DOHH2 (cell line): ENCODE results near the gene ABCC8.

Experiments used
- H3F3A ChIP-seq: fragments of 200-600 bp; sonication (generic), shearing (Covaris generic); 2 replicates; pipeline ENCODE4 v1.6.0; 2016; ENCODE audit warnings: antibody characterized with exemption, mild to moderate bottlenecking; ENCODE audit not compliant: control insufficient read depth, insufficient read depth
- H3K27ac ChIP-seq: fragments of 200-600 bp; sonication (generic); 2 replicates; pipeline ENCODE4 v1.5.1; 2014; ENCODE audit warnings: low read depth, mild to moderate bottlenecking, low read length, moderate library complexity
- H3K27me3 ChIP-seq: fragments of 200-600 bp; sonication (generic); 2 replicates; pipeline ENCODE4 v1.6.1; 2014; ENCODE audit warnings: mild to moderate bottlenecking, low read length, mixed read lengths; ENCODE audit not compliant: control insufficient read depth
- H3K36me3 ChIP-seq: fragments of 200-600 bp; sonication (generic); 2 replicates; pipeline ENCODE4 v1.6.1; 2014; ENCODE audit warnings: mild to moderate bottlenecking, low read length, moderate library complexity, mixed read lengths; ENCODE audit not compliant: control insufficient read depth
- H3K4me1 ChIP-seq: fragments of 200-600 bp; sonication (generic); 2 replicates; pipeline ENCODE4 v1.6.1; 2014; ENCODE audit warnings: mild to moderate bottlenecking, low read length, mixed read lengths; ENCODE audit not compliant: control insufficient read depth
- H3K4me2 ChIP-seq: fragments of 200-600 bp; sonication (generic); 2 replicates; pipeline ENCODE4 v1.6.0; 2014; ENCODE audit warnings: mild to moderate bottlenecking, low read length, moderate library complexity
- H3K4me3 ChIP-seq: fragments of 200-600 bp; sonication (generic); 2 replicates; pipeline ENCODE4 v1.5.1; 2014; ENCODE audit warnings: mild to moderate bottlenecking, low read length, mixed read lengths
- H3K79me2 ChIP-seq: fragments of 200-600 bp; sonication (generic); 2 replicates; pipeline ENCODE4 v1.6.1; 2014; ENCODE audit warnings: mild to moderate bottlenecking, low read length, mixed read lengths; ENCODE audit not compliant: control insufficient read depth
- H3K9me2 ChIP-seq: fragments of 200-600 bp; sonication (generic); replicated peaks from 2 replicates; pipeline ENCODE4 v1.6.1; 2014; ENCODE audit warnings: mild to moderate bottlenecking, low read length, mixed read lengths; ENCODE audit not compliant: control insufficient read depth
- H3K9me3 ChIP-seq: fragments of 200-600 bp; sonication (generic); 2 replicates; pipeline ENCODE4 v1.6.1; 2014; ENCODE audit warnings: antibody characterized with exemption, low read length, mixed read lengths; ENCODE audit not compliant: control insufficient read depth, insufficient read depth
- H4K20me1 ChIP-seq: fragments of 200-600 bp; sonication (generic); 2 replicates; pipeline ENCODE4 v1.6.0; 2014; ENCODE audit warnings: low read depth, mild to moderate bottlenecking, antibody characterized with exemption, low read length, moderate library complexity; ENCODE audit not compliant: control insufficient read depth, insufficient read depth
- EZH2phosphoT487 ChIP-seq: fragments of 200-600 bp; sonication (generic); IDR thresholded peaks from 2 replicates; pipeline ENCODE4 v1.6.1; 2017; ENCODE audit warnings: borderline replicate concordance, mild to moderate bottlenecking, antibody characterized with exemption, low read length, moderate library complexity, mixed read lengths
- TF ChIP-seq, protein P1 (sequence below): fragments of 200-600 bp; sonication (generic); IDR thresholded peaks from one replicate; pipeline ENCODE4 v1.5.1; 2014; ENCODE audit warnings: antibody characterized with exemption, mild to moderate bottlenecking, low read depth, low read length; ENCODE audit not compliant: poor library complexity, severe bottlenecking

The ABCC8 gene

DNA sequence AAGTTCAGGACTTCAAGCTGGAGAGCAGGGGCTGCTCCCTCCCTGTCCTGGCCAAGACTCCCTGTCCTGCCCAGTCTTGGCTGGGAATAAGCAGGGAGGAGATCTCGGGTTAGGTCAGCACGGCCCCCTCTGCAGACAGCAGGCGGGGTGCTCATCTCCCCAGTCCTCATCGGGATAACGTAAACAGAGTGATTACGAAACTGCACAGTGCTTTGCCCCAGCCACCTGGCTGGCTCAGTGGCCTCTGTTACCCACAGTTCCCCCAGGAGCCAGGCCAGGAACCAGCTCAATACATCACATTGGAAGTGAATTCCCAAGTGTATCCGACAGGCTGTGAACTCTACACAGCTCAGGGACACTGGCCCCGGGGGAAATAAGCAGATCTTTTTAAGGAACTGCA, 45.5 kb downstream of the ABCC8 start:
- TF ChIP-seq, protein P1, sequence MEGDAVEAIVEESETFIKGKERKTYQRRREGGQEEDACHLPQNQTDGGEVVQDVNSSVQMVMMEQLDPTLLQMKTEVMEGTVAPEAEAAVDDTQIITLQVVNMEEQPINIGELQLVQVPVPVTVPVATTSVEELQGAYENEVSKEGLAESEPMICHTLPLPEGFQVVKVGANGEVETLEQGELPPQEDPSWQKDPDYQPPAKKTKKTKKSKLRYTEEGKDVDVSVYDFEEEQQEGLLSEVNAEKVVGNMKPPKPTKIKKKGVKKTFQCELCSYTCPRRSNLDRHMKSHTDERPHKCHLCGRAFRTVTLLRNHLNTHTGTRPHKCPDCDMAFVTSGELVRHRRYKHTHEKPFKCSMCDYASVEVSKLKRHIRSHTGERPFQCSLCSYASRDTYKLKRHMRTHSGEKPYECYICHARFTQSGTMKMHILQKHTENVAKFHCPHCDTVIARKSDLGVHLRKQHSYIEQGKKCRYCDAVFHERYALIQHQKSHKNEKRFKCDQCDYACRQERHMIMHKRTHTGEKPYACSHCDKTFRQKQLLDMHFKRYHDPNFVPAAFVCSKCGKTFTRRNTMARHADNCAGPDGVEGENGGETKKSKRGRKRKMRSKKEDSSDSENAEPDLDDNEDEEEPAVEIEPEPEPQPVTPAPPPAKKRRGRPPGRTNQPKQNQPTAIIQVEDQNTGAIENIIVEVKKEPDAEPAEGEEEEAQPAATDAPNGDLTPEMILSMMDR, result no peak
- TF ChIP-seq EZH2phosphoT487, result no peak
- Histone ChIP-seq H3F3A (no peaks in the 10 kb centered on the region), H3K4me2 (no peak overlapping the region), H3K9me2 (no peaks in the 10 kb centered on the region), H3K79me2 (no peaks in the 10 kb centered on the region), H3K36me3 (no peaks in the 10 kb centered on the region), H3K4me1 (no peaks in the 10 kb centered on the region), H4K20me1 (no peaks in the 10 kb centered on the region), H3K27ac (no peak overlapping the region), H3K27me3 (peaks cover 5% of the 10 kb centered on the region; the same call in 1 of the 2 replicates), H3K4me3 (no peak overlapping the region), H3K9me3 (no peaks in the 10 kb centered on the region)

DNA sequence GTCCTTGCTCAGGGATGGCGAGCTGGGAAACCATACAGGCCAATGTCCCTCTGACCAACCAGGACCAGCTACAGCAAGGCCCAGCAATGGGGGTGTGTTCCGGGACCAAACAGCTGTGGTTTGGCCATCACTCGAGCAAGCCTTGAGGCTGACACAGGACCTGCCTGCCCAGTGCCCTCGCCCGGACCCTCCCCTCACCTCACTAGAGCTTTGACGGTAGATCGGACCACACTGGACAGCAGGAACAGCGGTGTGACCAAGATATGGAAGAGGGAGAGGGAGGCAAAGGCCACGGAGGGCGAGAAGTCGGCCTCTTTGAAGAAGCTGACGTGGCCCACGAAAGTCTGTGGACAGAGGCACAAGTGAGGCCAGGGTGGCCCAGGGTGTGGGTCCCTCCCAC, 46.0 kb downstream of the ABCC8 start:
- H3K27ac ChIP-seq, result no peak overlapping the region
- H3K4me3 ChIP-seq, result no peak overlapping the region
- H3K9me2 ChIP-seq, result no peaks in the 10 kb centered on the region
- no peaks in the 10 kb centered on the region for H4K20me1 ChIP-seq
- no peaks in the 10 kb centered on the region for H3K79me2 ChIP-seq
- H3K36me3 ChIP-seq, result no peaks in the 10 kb centered on the region
- H3F3A ChIP-seq, result no peaks in the 10 kb centered on the region
- no peaks in the 10 kb centered on the region for H3K4me1 ChIP-seq
- no peaks in the 10 kb centered on the region; the same call in 1 of the 2 replicates for H3K27me3 ChIP-seq
- no peaks in the 10 kb centered on the region for H3K9me3 ChIP-seq
- no peak overlapping the region for H3K4me2 ChIP-seq
- TF ChIP-seq, protein P1, result no peak
- no peak for TF ChIP-seq EZH2phosphoT487

DNA sequence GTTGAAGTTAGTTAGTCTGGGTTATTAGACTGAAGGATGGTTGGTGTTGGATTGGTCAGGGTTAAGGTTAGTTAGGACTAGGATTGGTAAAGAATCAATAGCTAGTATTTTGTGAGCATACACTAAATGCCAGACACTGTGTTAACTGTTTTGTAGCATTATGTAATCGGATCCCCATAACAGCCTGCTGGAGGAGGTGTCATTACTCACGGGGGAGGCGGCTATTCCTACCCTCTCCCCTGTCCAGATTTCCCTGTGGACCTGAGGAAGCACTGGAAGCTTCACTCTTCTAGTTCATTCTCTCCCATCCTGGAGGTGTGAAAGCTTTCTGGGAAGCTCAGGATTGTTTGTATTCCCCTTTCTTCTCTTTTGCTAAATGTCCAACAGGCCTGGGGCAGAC, 47.7 kb downstream of the ABCC8 start:
- Histone ChIP-seq H3K4me3 (no peak overlapping the region), H3K9me2 (no peaks in the 10 kb centered on the region), H4K20me1 (no peaks in the 10 kb centered on the region), H3K9me3 (no peaks in the 10 kb centered on the region), H3K79me2 (no peaks in the 10 kb centered on the region), H3K4me2 (no peak overlapping the region), H3K4me1 (no peaks in the 10 kb centered on the region), H3K36me3 (no peaks in the 10 kb centered on the region), H3K27ac (no peak overlapping the region), H3F3A (no peaks in the 10 kb centered on the region), H3K27me3 (no peaks in the 10 kb centered on the region; the same call in 1 of the 2 replicates)
- TF ChIP-seq EZH2phosphoT487, result no peak
- TF ChIP-seq, protein P1, result no peak
